GM19193 (cell line): ENCODE data around the gene MCU.

Source experiments
- POLR2A ChIP-seq: IDR thresholded peaks from 4 replicates; pipeline ENCODE4 v1.6.1; 2011; ENCODE audit not compliant: insufficient read depth, insufficient read length; ENCODE audit errors: extremely low read depth

MCU gene

DNA sequence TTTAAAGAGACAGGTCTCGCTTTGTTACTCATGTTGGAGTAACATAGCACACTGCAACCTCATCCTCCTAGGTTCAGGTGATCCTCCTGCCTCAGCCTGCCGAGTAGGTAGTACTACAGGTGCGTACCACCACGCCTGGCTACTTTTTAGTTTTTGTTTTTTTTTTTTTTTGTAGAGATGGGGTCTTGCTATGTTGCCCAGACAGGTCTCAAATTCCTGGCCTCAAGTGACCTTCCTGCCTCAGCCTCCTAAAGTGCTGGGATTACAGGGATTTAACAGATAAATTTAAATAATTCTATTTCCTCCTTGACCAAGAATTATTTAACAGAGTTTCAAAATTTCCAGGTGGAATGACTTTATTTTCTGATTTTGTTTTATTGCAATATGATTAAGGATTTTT is 104.6 kb downstream of the MCU start:
- no peak for TF ChIP-seq POLR2A

DNA sequence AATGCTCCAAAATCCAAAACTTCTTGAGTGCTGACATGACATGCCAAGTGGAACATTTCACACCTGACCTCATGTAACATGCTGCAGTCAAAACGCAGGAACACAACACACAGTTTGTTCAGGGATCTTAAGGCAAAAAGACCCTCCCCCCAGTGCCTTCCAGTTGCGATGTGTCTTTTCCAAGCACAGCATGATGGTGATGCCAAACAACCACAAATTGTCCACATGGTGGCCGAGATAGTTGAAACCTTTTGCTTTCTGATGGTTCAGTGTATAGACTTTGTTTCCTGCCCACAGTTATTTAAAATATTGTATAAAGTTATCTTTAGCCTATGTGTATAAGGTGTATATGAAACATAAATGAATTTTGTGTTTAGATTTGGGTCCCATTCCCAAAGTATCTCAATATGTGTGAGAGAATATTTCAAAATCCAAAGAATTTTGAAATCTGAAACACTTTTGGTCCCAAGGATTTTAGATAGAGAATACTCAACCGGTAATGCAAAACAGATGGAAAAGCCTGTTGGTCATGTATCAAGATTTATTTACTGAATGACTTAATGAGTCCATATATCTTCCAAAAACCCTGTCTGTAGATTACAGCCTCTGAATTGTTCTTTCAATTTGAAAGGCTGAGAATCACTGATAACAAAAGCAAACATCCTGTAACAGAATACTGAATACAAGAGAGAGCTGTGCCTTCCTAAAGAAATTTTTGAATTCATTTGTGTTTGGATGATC is 108.2 kb downstream of the MCU start:
- TF ChIP-seq POLR2A, result no peak

GRCh38 chr10:72800741-72801092 is 108.8 kb downstream of the MCU start:
- TF ChIP-seq POLR2A, result no peak

DNA sequence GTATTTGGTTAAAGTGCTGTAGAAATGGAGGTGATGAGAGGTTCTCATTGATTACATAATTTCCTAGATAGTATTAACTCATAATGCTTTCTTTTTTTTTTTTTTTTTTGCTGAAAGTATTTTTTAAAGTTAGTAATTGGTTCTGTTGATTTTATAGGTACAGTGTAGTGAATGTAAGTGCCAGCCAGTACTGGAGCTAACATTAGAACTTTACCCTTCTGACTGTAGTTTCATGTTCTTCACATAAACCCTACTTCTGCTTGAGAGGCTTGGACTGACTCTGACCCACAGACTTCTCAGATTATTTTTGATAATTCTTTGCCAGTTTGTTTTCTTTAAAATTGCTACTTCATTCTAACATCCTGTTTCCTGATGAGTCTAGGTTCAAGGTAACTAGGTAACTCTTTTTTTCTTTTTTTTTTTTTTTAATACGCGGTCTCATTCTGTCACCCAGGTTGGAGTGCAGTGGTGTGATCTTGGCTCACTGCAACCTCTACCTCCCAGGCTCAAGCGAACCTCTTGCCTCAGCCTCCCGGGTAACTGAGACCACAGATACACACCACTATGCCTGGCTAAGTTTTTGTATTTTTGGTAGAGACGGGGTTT is 109.4 kb downstream of the MCU start:
- TF ChIP-seq POLR2A, result no peak

DNA sequence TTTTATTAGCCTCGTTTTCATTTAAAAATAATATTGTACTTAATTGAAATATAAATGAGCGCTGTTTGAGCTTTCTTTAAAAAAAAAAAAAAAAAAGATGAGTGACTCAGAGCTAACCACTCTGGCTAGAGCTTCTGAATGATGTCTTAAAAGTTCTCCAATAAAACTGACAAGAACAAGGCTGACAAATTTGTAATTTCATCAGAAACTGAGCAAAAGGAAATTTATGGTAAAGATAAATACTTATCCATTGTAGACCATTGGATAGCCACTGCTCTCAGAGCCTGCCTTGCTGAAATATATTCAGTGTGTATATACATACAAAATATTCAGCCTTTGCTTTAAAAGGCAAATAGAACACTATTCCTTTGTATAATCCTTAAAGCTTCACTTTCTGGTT is 110.4 kb downstream of the MCU start:
- TF ChIP-seq POLR2A, result no peak

DNA sequence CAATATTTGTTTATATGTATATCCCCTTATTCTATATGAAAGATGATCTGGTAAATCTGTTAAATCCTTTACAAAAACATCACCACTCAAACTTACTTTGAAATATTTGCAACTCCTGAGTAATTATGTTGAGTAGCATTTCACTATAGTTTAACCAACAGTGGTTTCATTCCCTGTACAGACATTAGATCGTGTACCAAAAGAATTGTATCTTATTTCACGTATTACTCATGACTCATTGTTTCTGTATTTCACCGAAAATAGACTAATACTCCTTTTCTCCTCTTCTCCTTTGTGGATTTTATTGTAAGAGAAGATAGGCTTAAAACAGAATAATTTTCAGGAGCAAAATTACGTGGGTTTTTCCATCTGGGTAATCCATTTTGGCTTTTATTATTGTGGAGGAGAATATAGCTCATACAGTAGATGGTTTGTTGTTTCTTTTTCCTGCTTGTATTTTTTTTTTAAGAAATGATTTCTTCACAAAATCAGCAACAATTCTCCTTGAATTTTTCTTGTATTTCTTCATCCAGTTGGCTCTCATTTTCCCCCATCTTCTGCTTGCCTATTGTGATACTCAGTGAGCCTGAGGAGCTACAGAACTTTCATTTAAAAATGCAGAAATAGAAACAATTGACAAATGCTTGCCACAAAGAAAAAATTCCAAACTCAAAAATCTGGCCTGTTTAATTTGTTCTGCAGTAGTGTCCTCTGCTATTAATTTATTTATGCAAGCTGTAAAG is 111.0 kb downstream of the MCU start:
- TF ChIP-seq POLR2A, result no peak

GRCh38 chr10:72808001-72808400 is 116.1 kb downstream of the MCU start:
- no peak for TF ChIP-seq POLR2A

- TF ChIP-seq POLR2A, result no peak
Observed at GRCh38 chr10:72809006-72809405, 117.1 kb downstream of the MCU start.

GRCh38 chr10:72810976-72811375 is 119.0 kb downstream of the MCU start:
- TF ChIP-seq POLR2A, result no peak

DNA sequence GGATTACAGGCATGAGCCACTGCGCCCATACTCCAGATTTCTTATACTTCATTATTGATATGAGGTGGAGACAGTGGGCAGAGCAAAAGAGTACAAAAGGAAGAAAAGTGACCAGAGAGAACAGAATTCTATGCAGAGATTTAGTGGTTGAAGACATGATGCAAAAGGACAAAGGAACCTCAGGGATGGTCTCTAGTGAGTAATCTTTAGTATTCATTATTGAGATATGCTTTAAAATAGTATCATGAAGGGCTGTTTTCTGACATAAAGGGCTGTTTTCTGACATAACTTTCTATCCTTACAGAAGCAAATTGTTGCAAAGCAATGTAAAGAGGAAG is 120.4 kb downstream of the MCU start:
- no peak for TF ChIP-seq POLR2A

DNA sequence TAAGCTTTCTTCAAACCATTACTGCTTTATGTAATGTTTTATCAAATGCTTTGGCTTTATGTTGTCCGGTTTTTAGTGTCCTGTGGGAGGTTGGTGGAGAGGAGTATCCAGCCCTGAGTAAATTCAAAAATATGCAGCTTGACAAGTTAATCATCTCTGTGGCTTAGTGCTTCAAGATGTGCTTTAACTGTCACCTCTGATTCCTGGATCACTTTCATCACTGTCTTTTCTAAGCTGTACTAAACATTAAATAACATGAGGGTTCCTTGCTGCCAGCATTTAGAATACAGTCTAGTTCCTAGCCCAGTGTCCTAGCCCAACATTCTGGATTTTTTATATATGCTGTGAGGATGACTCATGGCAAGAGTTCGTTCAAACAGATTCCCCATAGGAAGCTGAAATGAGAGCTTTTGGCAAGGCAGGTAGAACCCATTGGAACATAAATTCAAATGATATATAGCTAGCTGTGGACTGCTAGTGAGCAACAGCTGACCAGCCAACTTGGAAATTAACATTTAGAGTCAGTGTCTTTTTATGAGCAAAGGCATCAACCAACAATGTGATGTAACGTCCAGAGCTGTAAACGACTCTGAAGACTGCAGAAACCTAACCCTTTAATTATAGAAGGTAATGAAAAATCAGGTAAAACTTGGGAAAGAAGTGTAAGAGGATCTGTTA is 120.9 kb downstream of the MCU start:
- no peak for TF ChIP-seq POLR2A

- TF ChIP-seq POLR2A, result no peak
Observed at GRCh38 chr10:72814099-72814790, 122.3 kb downstream of the MCU start.

- no peak for TF ChIP-seq POLR2A
Observed at GRCh38 chr10:72816565-72816964, 124.6 kb downstream of the MCU start.

- TF ChIP-seq POLR2A, result no peak
Observed at GRCh38 chr10:72818076-72818475, 126.1 kb downstream of the MCU start.

GRCh38 chr10:72819053-72819452 is 127.1 kb downstream of the MCU start:
- no peak for TF ChIP-seq POLR2A

DNA sequence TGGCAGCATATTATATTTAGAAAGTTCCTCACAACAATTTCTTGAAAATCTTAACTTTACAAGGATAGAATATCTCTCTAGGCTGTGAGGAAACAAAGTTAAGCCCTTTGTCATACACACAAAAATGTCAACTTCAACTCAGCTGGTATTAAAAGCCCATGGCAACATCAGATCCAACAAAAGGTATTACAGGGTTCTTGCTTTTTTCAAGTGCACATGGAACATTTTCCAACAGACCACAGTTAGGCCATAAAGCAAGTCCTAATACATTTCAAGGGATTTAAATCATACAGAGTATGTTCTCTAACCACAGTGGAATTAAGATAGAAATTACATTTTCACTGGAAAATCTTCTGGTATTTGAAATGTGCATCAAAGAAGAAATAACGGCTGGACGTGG is 129.7 kb downstream of the MCU start:
- no peak for TF ChIP-seq POLR2A
